IMR-90 (cell line): ENCODE measurements around the gene PDZD7. TPM values are rescaled to one million over a fixed set of nuclear protein-coding genes. Genes with fewer than 3 reads are reported as not detected.

Experiments used
- BHLHE40 ChIP-seq: fragments of 150-350 bp; IDR thresholded peaks from 2 replicates; pipeline ENCODE4 v1.6.1; 2016; ENCODE audit warnings: mild to moderate bottlenecking, low read depth, low read length
- CEBPB ChIP-seq: IDR thresholded peaks from 2 replicates; pipeline ENCODE4 v1.6.1; 2012; ENCODE audit warnings: low read depth, low read length, improper control_type of control experiment
- CHD1 ChIP-seq: IDR thresholded peaks from 2 replicates; pipeline ENCODE4 v1.6.1; 2012; ENCODE audit warnings: low read depth, low read length, improper control_type of control experiment
- FOS ChIP-seq: fragments of 150-350 bp; IDR thresholded peaks from 2 replicates; pipeline ENCODE4 v1.6.1; 2016; ENCODE audit warnings: low read depth, low read length
- RCOR1 ChIP-seq: IDR thresholded peaks from 2 replicates; pipeline ENCODE4 v1.6.1; 2012; ENCODE audit warnings: mild to moderate bottlenecking, low read length, improper control_type of control experiment; ENCODE audit not compliant: insufficient replicate concordance
- SMC3 ChIP-seq: fragments of 150-350 bp; IDR thresholded peaks from 2 replicates; pipeline ENCODE4 v1.6.1; 2016; ENCODE audit warnings: low read depth, mild to moderate bottlenecking, antibody characterized with exemption, low read length, moderate library complexity
- polyA plus RNA-seq, 3 experiments: library from polyadenylated mRNA; depleted of rRNA; stranded (reverse); fragments of >200 nt; gene quantifications; 2 replicates each; pipeline ENCODE4 v1.2.3, GENCODE V29; 2012; ENCODE audit warnings: low replicate concordance in 1 of 3
- total RNA-seq: library from RNA; depleted of rRNA; stranded (reverse); fragments of >200 nt; gene quantifications from 2 replicates; pipeline ENCODE4 v1.2.3, GENCODE V29; 2012
- TF ChIP-seq, protein P1 (sequence below): fragments of 150-350 bp; IDR thresholded peaks from 2 replicates; pipeline ENCODE4 v1.6.1; 2016; ENCODE audit warnings: low read depth, mild to moderate bottlenecking, low read length, moderate library complexity, borderline replicate concordance

Gene PDZD7
- total and polyA plus RNA-seq, 2 of the 4 experiments (the other 2 are of a cell fraction), result 0.90 to 1.5 TPM

DNA sequence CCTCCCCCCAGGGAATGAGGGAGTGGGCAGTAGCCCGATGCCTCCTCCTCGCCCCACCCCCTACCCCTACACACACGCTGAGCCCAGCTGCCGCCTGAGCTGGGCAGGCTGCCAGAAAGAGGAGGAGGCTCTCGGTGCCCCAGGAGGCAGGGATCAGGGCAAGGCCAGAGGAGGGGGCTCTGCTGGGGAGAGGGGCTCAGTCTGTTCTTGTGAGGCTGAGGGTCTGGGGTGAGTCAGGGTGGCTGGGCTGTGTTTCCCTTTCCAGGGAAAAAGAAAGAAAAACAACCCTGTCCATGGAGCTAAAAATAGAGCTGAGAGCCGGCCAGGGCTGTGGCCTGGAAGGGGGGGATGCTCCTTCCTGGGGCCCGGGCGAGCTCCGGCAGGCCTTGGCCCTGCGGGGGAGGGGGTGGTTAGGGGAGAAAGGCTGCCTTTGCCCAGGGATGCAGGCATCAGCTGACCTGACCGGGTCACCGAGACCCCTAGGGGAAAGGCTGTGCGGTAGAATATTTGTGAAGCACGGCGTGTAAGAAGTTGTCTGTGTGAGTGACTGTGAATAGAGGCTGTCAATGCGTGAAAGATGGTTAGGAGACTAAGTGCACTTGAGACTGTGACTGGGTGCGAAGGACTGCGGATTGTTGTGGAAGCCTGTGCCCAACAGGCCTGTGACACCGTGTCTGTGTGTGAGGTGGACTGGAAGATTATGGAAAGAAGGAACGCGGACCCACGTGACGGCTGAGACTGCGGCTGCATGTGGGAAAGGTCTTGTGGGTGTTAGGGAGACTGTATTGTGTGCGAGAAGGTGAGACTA, 32.5 kb downstream of the PDZD7 start (continued):
- TF ChIP-seq, protein P1, sequence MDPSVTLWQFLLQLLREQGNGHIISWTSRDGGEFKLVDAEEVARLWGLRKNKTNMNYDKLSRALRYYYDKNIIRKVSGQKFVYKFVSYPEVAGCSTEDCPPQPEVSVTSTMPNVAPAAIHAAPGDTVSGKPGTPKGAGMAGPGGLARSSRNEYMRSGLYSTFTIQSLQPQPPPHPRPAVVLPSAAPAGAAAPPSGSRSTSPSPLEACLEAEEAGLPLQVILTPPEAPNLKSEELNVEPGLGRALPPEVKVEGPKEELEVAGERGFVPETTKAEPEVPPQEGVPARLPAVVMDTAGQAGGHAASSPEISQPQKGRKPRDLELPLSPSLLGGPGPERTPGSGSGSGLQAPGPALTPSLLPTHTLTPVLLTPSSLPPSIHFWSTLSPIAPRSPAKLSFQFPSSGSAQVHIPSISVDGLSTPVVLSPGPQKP, result no peak
- peak; percentile 21; the same call in 1 of the 2 replicates for TF ChIP-seq BHLHE40
- TF ChIP-seq CEBPB, result no peak
- TF ChIP-seq RCOR1, result no peak
- TF ChIP-seq CHD1, result no peak; the same call in 1 of the 2 replicates
- no peak for TF ChIP-seq FOS
- no peak for TF ChIP-seq SMC3
